NT2/D1 (cell line): ENCODE results near the gene PKNOX2.

ENCODE experiments used
- SUZ12 ChIP-seq: IDR thresholded peaks from 2 replicates; pipeline ENCODE4 v1.6.1; 2011; ENCODE audit not compliant: insufficient read length, insufficient read depth; ENCODE audit errors: extremely low read depth
- YY1 ChIP-seq: IDR thresholded peaks from 2 replicates; pipeline ENCODE4 v1.6.1; 2011; ENCODE audit not compliant: insufficient read length, insufficient read depth

- TF ChIP-seq YY1 (no peak), SUZ12 (no peak)
Measured at GRCh38 chr11:125451400-125452124, 287.0 kb downstream of the PKNOX2 start.
